ENCODE results near the gene PTPRQ. TPM values are rescaled to one million over a fixed set of nuclear protein-coding genes. Genes with fewer than 3 reads are reported as not detected.

The PTPRQ gene
- total and polyA plus RNA-seq, 9 of the 15 experiments (the other 6 are each of a cell fraction or from before 2014, with no cell fraction given): not detected

GRCh38 chr12:80636832-80637231 lies 192.8 kb downstream of the PTPRQ start:
- Histone ChIP-seq H3K36me3 (ENCODE audit: control insufficient read depth, insufficient read depth, low read length) (no peaks in the 10 kb centered on the region), H3K79me2 (ENCODE audit: control insufficient read depth, insufficient read depth, low read length) (no peaks in the 10 kb centered on the region), H2AFZ (ENCODE audit: low read depth, low read length) (no peak overlapping the region), H4K20me1 (replicated peaks; ENCODE audit: control insufficient read depth, insufficient read depth, low read length) (no peaks in the 10 kb centered on the region), H3K9ac (ENCODE audit: insufficient read depth in 1 of 2, low read depth in 2 of 2, low read length in 2 of 2) (no peak overlapping the region), H3K9me3 (replicated peaks; ENCODE audit: control insufficient read depth, insufficient read depth, low read depth, low read length) (no peaks in the 10 kb centered on the region), H3K27ac (ENCODE audit: extremely low read depth, low read depth, low read length) (no peak overlapping the region), H3K4me3 (no peak overlapping the region), H3K4me1 (replicated peaks in 1 of 2; ENCODE audit: control insufficient read depth in 2 of 2, insufficient read depth in 2 of 2, low read length in 2 of 2) (no peaks in the 10 kb centered on the region), H3K9me1 (ENCODE audit: control insufficient read depth, insufficient read depth, low read length) (no peaks in the 10 kb centered on the region), H3K27me3 (ENCODE audit: control insufficient read depth in 2 of 2, insufficient read depth in 2 of 2, low read length in 2 of 2) (no peaks in the 10 kb centered on the region), H3K4me2 (ENCODE audit: insufficient read depth, low read length) (no peak overlapping the region)
- no peak for ATAC-seq
- no peak for DNase-seq (ENCODE audit: extremely low read depth in 1 of 4, low spot score in 3 of 4)
- FAIRE-seq: no peak
- BruUV-seq (replicated peaks): no TSS peak
- WGBS (ENCODE audit: insufficient coverage, low coverage, missing lambda C conversion rate): 0% methylated on average over 3 of the region's 4 CpGs
- in situ Hi-C loops (cut with MboI): no loop called here
- ChIA-PET POLR2A (no interaction called here), CTCF (ENCODE audit: low intra/inter-chr PET ratio) (no interaction called here)
- intact Hi-C loops (cut with micrococcal nuclease): no loop called here
- TF ChIP-seq KLF10 (CRISPR knock-in tag; IDR thresholded peaks at IDR 0.05) (no peak), PYGO2 (tag; IDR thresholded peaks at IDR 0.05) (no peak), GTF2F1 (IDR thresholded peaks at IDR 0.05; ENCODE audit: low read depth, low read length) (no peak), TCF7L2 (IDR thresholded peaks at IDR 0.05; ENCODE audit: low read depth, low read length) (no peak), RUNX1 (IDR thresholded peaks at IDR 0.05; ENCODE audit: low read depth) (no peak), CGGBP1 (CRISPR knock-in tag; IDR thresholded peaks at IDR 0.05) (no peak), SAP30 (IDR thresholded peaks at IDR 0.05; ENCODE audit: borderline replicate concordance, insufficient read depth, low read depth, low read length, poor library complexity, severe bottlenecking) (no peak), ELF1 (tag; IDR thresholded peaks at IDR 0.05) (no peak), SMARCA5 (IDR thresholded peaks at IDR 0.05) (no peak)

All from K562 (cell line).